ENCODE measurements around the gene PROX2. TPM values are rescaled to one million over a fixed set of nuclear protein-coding genes. Genes with fewer than 3 reads are reported as not detected.

The PROX2 gene
- total RNA-seq, 2 experiments from 2014 or later, result 0.35 to 0.74 TPM

DNA sequence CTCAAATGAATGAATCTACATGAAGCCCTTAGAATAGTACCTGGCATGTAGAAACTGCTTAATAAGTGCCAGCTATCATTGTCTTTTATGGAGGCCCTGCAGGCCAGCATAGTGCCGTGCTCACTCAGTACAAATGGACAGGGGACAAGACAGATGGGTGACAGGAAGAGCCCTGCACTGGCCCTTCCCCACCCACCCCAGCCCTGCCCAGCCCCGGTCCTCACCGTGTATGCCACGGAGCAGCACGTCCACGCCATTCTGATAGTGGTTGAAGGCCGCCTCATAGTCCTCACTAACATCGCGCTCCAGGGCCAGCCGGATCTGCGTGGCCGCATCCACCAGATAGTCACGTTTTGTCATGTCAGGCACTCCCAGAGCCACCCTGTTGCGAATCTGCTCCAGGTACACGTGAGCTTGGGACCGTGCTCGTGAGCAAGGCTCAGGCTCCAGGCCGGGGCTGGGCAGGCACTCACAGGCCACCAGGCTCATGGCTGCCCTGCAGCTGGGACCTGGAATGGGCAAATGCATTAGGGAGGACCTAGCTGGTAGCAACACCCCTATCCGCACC lies 45.2 kb upstream of the PROX2 start:
- TF ChIP-seq EZH2phosphoT487 (IDR thresholded peaks at IDR 0.05; ENCODE audit: borderline replicate concordance, low read depth, low read length), result no peak
- TF ChIP-seq, protein P1, sequence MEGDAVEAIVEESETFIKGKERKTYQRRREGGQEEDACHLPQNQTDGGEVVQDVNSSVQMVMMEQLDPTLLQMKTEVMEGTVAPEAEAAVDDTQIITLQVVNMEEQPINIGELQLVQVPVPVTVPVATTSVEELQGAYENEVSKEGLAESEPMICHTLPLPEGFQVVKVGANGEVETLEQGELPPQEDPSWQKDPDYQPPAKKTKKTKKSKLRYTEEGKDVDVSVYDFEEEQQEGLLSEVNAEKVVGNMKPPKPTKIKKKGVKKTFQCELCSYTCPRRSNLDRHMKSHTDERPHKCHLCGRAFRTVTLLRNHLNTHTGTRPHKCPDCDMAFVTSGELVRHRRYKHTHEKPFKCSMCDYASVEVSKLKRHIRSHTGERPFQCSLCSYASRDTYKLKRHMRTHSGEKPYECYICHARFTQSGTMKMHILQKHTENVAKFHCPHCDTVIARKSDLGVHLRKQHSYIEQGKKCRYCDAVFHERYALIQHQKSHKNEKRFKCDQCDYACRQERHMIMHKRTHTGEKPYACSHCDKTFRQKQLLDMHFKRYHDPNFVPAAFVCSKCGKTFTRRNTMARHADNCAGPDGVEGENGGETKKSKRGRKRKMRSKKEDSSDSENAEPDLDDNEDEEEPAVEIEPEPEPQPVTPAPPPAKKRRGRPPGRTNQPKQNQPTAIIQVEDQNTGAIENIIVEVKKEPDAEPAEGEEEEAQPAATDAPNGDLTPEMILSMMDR (conservative IDR thresholded peaks at IDR 0.05; ENCODE audit: low read length), result no peak
- DNase-seq (ENCODE audit: low spot score), result no peak
- no peaks in the 10 kb centered on the region for H3K9me2 ChIP-seq (ENCODE audit: insufficient read depth, low read length)
- peaks cover 13% of the 10 kb centered on the region for H3K4me1 ChIP-seq (ENCODE audit: insufficient read depth, low read length, poor library complexity, severe bottlenecking)
- ChIA-PET CTCF (ENCODE audit: unreplicated experiment) (interaction anchor here (0.7 kb wide), 1 partner anchor 28 kb away, joined by 4 read pairs; no protein-coding TSS in a partner anchor), POLR2A (interaction anchor here (0.7 kb wide), 1 partner anchor 85 kb away, joined by 3 read pairs; no protein-coding TSS in a partner anchor)
- no peaks in the 10 kb centered on the region for H3K36me3 ChIP-seq (ENCODE audit: insufficient read depth, low read length)
- no peaks in the 10 kb centered on the region for H4K20me1 ChIP-seq (ENCODE audit: insufficient read depth, low read length)
- H3K9me3 ChIP-seq (ENCODE audit: low read length), result no peaks in the 10 kb centered on the region
- H3K4me3 ChIP-seq (ENCODE audit: low read depth, low read length, poor library complexity, severe bottlenecking), result no peak overlapping the region
- intact Hi-C loops (cut with micrococcal nuclease; ENCODE audit: unreplicated experiment), result no loop called here
- H3K4me2 ChIP-seq (ENCODE audit: low read length), result no peak overlapping the region
- no peak overlapping the region for H2AFZ ChIP-seq (ENCODE audit: low read length)
- no TSS peak for BruUV-seq (replicated peaks)
- H3K27ac ChIP-seq (ENCODE audit: low read depth, low read length, poor library complexity, severe bottlenecking), result no peak overlapping the region
- no peaks in the 10 kb centered on the region for H3K79me2 ChIP-seq (ENCODE audit: insufficient read depth, low read depth, low read length)

DNA sequence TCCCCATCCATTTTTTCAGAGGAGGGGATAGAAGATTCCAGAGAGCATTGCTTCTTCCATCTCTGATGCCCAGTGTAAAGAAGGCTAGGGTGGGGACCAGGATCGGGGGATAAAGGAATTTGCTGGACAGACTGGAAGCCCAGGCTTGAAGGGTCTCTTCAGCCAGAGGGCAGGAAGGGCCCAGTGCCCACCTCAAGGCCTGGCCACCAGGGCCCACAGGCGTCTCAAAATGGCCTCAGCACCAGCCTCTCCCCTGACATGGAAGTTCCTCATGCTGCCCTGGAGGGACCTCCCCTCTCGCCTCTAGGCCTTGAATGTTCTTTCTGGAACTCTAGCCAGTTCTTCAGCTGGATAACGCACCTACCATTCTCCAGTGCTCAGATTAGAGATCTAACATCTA lies 44.3 kb upstream of the PROX2 start:
- H3K4me3 ChIP-seq (ENCODE audit: low read depth, low read length, poor library complexity, severe bottlenecking), result no peak overlapping the region
- H2AFZ ChIP-seq (ENCODE audit: low read length), result no peak overlapping the region
- no peaks in the 10 kb centered on the region for H3K9me3 ChIP-seq (ENCODE audit: low read length)
- no peak overlapping the region for H3K4me2 ChIP-seq (ENCODE audit: low read length)
- peaks cover 13% of the 10 kb centered on the region for H3K4me1 ChIP-seq (ENCODE audit: insufficient read depth, low read length, poor library complexity, severe bottlenecking)
- no TSS peak for BruUV-seq (replicated peaks)
- DNase-seq (ENCODE audit: low spot score), result no peak
- H3K9me2 ChIP-seq (ENCODE audit: insufficient read depth, low read length), result no peaks in the 10 kb centered on the region
- ChIA-PET POLR2A (interaction anchor here (0.6 kb wide), 1 partner anchor 413 kb away, joined by 3 read pairs; no protein-coding TSS in a partner anchor), CTCF (ENCODE audit: unreplicated experiment) (interaction anchor here (0.7 kb wide), 1 partner anchor 27 kb away, joined by 4 read pairs; no protein-coding TSS in a partner anchor)
- H3K27ac ChIP-seq (ENCODE audit: low read depth, low read length, poor library complexity, severe bottlenecking), result no peak overlapping the region
- intact Hi-C loops (cut with micrococcal nuclease; ENCODE audit: unreplicated experiment), result no loop called here
- no peaks in the 10 kb centered on the region for H4K20me1 ChIP-seq (ENCODE audit: insufficient read depth, low read length)
- TF ChIP-seq EZH2phosphoT487 (IDR thresholded peaks at IDR 0.05; ENCODE audit: borderline replicate concordance, low read depth, low read length), result no peak
- TF ChIP-seq, protein P1 (conservative IDR thresholded peaks at IDR 0.05; ENCODE audit: low read length), result no peak
- no peaks in the 10 kb centered on the region for H3K79me2 ChIP-seq (ENCODE audit: insufficient read depth, low read depth, low read length)
- H3K36me3 ChIP-seq (ENCODE audit: insufficient read depth, low read length), result no peaks in the 10 kb centered on the region

DNA sequence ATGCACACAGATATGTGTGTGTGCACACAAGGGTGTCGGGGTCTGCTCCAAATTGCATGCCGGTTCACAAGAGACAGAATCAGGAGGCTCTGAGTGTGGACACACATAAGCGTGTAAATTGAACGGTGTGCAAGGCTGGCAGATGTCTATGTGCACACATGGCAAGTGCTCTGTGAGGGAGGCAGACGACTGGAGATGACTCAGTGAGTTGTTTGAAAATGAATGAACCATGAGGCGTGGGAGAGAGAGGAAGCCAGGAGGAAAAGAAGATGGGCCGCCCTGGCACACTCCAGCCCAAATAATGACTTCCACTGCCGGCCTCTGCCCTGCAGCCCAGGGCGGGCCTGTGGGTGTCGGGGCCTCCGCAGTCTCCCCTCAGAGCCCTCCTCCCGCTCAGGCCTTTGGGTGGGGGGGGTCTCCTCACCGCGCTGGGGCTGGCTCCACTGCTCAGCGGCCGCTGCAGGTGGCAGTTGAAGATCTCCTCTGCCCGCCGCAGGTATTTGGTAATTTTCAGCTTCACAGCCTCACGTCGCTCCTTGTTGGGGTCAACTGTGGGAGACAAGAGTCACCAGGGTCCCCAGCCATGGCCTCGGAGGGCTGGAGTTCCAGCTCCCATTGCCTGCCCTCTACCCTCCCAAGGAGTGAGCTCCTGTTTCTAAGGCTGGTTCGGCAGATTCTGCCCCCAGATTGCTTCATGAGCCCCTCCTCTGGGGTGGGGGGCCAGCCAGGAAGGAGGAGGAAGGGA lies 43.6 kb upstream of the PROX2 start:
- no peak overlapping the region for H3K4me2 ChIP-seq (ENCODE audit: low read length)
- H3K27ac ChIP-seq (ENCODE audit: low read depth, low read length, poor library complexity, severe bottlenecking), result no peak overlapping the region
- H4K20me1 ChIP-seq (ENCODE audit: insufficient read depth, low read length), result no peaks in the 10 kb centered on the region
- POLR2A ChIA-PET, result interaction anchor here (0.6 kb wide), 1 partner anchor 413 kb away, joined by 3 read pairs; no protein-coding TSS in a partner anchor
- DNase-seq (ENCODE audit: low spot score), result no peak
- no TSS peak for BruUV-seq (replicated peaks)
- H3K4me3 ChIP-seq (ENCODE audit: low read depth, low read length, poor library complexity, severe bottlenecking), result no peak overlapping the region
- intact Hi-C loops (cut with micrococcal nuclease; ENCODE audit: unreplicated experiment), result no loop called here
- no peak for TF ChIP-seq EZH2phosphoT487 (IDR thresholded peaks at IDR 0.05; ENCODE audit: borderline replicate concordance, low read depth, low read length)
- TF ChIP-seq, protein P1 (conservative IDR thresholded peaks at IDR 0.05; ENCODE audit: low read length), result no peak
- H3K9me2 ChIP-seq (ENCODE audit: insufficient read depth, low read length), result no peaks in the 10 kb centered on the region
- no peaks in the 10 kb centered on the region for H3K36me3 ChIP-seq (ENCODE audit: insufficient read depth, low read length)
- CTCF ChIA-PET (ENCODE audit: unreplicated experiment), result no interaction called here
- H3K9me3 ChIP-seq (ENCODE audit: low read length), result no peaks in the 10 kb centered on the region
- H2AFZ ChIP-seq (ENCODE audit: low read length), result no peak overlapping the region
- peaks cover 13% of the 10 kb centered on the region for H3K4me1 ChIP-seq (ENCODE audit: insufficient read depth, low read length, poor library complexity, severe bottlenecking)
- H3K79me2 ChIP-seq (ENCODE audit: insufficient read depth, low read depth, low read length), result no peaks in the 10 kb centered on the region

Measured in OCI-LY7 (cell line).